Stimulated activated CD4-positive, alpha-beta T cell treated with anti-CD3 and anti-CD28 coated beads, Interleukin-4, amount 100 ng/mL, for 1 hour (primary cell): ENCODE measurements around the gene IFIT1.
"Not testable (repeated sequence)": the region's sequence is repeated elsewhere in the genome, so short reads cannot be mapped to it uniquely, and the experiment has no call there.

Experiments
- DNase-seq: peaks from one replicate; pipeline ENCODE4 v3.0.0-alpha.2; 2020

Gene IFIT1

GRCh38 chr10:89391907-89392756 lies at the start of gene IFIT1:
IFIT1 (plus strand) TSS chr10:89392623; CDS start chr10:89392713, 90 bp downstream.
- peak; percentile 8 for DNase-seq

GRCh38 chr10:89343089-89343767 lies 49.2 kb upstream of the IFIT1 start:
- DNase-seq: no peak

DNA sequence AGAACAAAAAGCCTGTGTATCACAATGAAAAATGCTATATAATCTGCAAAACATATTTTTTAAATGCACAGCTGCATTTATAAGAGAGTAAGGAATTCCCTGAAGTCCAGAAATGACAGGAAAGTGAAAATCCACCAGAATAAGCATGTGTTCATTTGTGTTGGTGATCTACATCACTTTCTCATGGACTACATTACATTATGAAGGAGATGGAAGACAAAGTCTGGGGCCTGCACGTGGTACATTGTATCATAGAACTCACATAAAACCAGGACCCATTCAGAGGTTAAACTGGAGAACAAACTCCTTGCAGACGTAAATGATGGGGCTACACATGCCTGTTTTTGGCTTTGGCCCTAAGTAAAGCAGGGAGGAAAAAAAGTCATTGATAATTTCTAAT lies 48.3 kb upstream of the IFIT1 start:
- DNase-seq: no peak

GRCh38 chr10:89345367-89346000 lies 46.9 kb upstream of the IFIT1 start:
- DNase-seq: no peak

- no peak for DNase-seq
These were observed 45.8 kb upstream of the IFIT1 start for GRCh38 chr10:89346405-89347254.

DNA sequence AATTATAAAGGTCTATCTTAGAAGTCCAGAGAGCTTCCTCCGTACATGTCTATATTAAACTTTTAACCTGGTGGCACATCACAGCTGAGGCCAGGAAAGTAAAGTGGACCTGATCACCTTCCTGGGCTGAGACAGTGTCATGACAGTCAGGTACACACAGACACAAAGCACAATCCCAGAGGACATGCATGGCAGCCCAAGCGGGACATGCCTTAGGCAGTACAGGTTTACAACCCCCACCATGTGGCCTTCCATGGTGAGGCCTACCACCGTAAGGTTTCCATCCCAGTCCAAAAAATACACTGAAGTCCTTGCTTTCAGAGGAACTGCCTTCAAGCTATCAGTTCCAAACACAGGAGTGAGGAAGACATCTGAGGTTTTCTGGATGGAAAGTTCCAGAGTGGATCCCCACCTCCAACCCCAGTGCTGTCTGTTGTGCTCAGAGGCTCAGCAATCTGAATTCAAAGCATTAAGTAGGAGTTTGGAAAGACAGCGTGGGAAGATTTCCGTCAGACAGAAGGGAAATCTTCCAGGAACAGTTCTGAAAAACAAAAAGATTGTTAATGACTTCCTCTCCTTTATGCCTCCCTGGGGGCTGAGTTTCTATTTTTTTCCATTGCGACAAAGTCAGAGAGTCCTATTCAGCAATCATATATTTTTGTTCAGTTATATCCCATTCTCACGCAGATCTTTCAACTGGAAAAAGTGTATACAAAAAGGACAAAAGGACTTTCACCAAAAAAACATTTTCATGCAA lies 44.5 kb upstream of the IFIT1 start:
- no peak for DNase-seq

DNA sequence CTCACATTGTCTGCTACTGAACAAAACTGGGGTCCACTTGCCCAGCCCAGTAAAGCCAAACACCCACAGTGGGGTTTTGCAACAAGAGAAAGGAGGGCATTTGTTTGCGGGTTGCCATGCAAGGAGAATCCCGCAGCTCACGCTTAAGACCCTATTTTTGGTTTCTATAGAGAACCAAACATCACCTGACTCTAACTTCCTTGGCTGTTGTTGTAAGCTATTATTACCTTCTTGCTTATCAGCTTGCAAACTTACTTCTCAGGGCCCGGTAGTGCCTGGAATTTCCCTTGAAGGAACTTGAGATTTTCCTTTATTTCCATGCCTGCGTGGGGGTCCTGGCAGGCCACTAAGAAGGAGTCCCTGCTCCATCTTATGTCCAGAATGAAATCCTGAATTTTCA lies 43.9 kb upstream of the IFIT1 start:
- DNase-seq: no peak

- no peak for DNase-seq
These were observed 43.4 kb upstream of the IFIT1 start for GRCh38 chr10:89348975-89349374.

GRCh38 chr10:89350631-89351315 lies 41.6 kb upstream of the IFIT1 start:
- not testable (repeated sequence) for DNase-seq

GRCh38 chr10:89351412-89351779 lies 41.0 kb upstream of the IFIT1 start:
- DNase-seq: no peak

DNA sequence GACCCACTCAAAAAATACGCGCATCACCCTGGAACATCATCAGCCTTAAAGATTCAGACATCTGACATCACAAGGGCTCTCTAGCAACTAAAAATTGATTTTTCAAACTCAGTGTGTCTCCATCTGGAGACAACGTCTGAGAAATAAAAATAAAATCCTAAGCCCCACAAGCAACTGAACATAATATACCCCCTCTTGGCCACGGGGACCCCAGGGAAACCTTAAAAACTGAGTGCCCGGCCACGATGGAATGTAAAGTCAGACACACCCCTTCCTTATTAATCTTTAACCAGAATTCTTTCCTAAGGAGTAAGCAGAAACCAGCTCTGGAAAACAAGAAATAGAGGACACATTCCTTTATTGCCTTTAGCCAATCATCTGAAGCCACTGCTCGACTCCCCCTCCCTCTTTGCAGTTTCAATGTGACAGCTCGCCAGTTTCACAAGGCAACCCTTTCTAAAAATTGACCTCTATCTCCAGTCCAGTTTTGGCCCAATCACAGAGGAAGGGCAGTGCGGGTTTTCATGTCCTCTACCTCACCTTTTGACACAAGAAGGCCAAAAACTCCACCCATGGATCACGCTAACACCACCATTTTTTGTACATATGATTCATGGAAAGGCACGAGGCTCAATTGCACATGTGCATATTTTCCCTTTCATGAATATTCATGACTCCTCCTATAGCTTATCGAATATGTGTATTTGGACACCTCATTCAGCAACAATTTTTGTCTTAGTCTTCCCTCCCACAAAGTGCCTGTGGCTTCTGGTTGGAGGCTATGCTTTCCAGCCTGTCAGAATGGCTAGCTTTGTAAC lies 40.4 kb upstream of the IFIT1 start:
- no peak for DNase-seq

DNA sequence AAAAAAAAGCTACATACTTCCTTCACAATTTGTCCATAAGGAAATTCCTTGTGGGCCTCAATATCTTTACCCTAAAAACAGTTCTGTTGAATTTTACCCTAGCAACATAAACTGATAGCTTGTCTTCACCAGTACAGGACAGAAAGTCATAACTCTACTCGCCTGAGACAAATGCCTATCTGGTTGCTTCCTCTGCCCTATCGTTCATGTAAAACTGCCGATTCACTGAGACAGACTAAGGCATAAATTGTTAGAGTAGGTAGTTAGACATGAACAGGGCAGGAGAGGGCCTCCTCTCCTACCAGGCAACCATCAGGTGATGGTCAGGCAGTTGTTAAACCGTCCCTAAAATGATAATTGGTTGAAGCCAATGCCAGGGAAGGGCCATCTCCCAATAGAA lies 39.6 kb upstream of the IFIT1 start:
- no peak for DNase-seq

DNA sequence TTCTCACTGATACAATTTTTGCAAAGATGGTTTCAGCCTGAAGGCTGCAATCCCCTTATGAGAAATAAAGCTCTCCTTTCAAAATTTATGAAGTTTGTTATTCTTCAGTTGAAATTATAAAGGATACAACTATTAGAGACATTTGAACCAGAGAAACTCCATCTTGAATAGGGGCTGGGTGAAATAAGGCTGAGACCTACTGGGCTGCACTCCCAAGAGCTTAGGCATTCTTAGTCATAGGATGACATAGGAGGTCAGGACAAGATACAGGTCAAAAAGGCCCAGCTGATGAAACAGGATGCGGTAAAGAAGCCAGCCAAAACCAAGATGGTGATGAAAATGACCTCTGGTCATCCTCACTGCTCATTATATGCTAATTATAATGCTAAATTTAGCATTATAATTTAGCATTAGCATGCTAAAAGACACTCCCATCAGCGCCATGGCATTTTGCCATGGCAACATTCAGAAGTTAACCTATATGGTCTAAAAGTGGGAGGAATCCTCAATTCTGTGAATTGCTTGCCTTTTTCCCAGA lies 37.0 kb upstream of the IFIT1 start:
- no peak for DNase-seq

DNA sequence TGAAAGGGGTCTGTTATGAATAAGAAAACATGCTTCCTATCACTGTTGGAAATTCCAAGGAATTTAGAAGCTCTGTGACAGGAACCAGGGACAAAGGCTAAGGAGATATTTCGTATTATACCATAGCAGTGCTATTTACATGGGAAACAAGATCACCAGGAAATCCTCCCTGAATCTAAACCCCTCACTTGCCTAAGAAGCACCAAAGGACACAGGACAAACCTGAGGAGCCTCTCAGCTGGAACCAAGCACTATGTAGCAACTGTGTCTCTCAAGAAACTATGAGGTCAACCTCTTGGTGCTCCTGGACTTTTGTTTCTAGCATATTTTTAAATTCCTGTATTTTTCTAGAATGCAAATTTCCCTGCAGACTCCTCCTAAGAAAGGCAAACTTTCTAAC lies 35.3 kb upstream of the IFIT1 start:
- DNase-seq: no peak

DNA sequence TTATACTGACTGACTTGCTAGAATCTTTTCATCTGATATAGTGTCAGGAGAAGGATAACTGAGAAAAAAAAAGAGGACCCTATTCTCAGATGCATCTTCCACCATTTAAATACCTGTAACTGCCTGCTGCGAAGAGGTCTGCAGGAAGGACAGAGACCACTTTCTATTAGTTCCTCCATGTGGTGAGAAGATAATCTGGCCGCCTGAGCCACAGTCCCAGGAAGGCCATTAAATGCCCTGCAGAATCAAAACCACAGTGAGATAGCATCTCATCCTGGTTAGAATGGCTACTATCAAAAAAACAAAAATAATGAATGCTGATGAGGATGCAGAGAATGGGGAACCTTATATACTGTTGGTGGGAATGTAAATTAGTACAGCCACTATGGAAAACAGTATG lies 34.4 kb upstream of the IFIT1 start:
- no peak for DNase-seq

- no peak for DNase-seq
These were observed 32.3 kb upstream of the IFIT1 start for GRCh38 chr10:89360157-89360556.

DNA sequence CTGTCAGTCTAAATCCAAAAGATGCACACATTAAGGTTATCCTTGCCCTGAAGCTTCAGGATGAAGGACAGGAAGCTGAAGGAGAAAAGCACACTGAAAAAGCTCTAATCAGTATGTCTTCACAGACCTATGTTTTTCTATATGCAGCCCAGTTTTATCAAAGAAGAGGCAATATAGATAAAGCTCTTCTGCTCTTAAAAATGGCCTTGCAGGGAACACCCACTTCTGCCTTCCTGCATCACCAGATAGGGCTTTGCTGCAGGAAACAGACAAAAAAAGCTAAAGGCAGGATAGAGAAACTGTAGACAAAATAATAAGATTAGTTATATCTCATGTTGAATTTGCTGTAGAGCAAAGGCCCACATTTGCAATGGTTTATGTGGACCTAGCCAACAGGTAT lies 29.5 kb upstream of the IFIT1 start:
- no peak for DNase-seq

DNA sequence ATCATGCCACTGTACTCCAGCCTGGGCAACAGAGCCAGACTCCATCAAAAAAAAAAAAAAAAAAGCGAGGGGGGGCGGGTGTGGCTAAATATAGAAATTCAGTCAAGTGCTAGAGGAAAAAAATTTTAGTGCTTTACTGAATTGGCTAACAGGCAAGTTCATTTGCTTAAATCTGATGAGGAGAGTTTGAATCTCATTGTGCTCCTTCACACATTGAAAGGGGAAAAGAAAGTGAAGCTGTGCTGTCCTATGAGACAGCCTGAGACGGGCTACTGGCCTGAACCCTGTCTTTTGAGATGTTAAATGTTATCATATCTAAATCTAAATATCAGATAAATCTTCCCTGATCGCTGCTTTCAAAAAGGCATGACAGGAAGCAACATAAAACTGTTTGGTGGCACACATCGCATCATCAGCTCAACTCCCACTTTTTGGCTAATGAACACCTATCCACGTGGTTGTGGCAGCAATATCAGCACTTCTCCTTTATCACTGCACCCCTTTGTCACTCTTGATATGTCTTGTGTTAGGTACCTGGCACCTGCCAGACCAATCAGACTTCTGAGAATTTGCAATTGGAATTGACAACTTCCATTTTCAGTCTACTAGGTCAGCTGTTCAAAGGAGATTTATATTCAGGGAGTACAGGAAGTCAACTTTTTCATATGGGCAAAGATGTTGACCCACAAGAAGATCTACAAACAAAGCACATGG lies 28.5 kb upstream of the IFIT1 start:
- no peak for DNase-seq

- no peak for DNase-seq
These were observed 27.9 kb upstream of the IFIT1 start for GRCh38 chr10:89364531-89364930.

DNA sequence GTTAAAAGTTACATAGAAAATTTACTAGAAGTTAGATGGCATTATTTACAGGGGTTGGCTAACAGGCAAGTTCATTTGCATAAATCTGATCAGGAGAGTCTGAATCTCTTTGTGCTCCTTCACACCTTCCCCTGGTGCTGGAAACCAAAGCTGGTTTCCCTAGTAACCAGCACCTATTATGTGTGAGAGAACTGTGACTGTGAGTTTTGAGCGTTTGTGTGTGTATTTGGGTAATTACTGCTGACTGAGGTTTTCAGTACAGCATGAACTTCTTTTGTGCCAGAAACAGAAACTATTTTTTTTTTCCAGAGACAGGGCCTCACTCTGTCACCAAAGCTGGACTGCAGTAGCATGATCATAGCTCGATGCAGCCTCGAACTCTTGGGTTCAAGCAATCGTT lies 24.9 kb upstream of the IFIT1 start:
- no peak for DNase-seq
